NCI-H2107 treated with DMSO at 0.1 percent for 48 hours (cell line): ENCODE data around the gene ELN.

Source experiments
- DNase-seq: peaks from one replicate; lab custom pipeline; 2025; ENCODE audit not compliant: unreplicated experiment; lab: John Stamatoyannopoulos, UW

The ELN gene

GRCh38 chr7:74023092-74023536 is 4.9 kb upstream of the ELN start:
- DNase-seq, result no peak

GRCh38 chr7:74023786-74024185 is 4.2 kb upstream of the ELN start:
- no peak for DNase-seq

- DNase-seq, result no peak
Measured at GRCh38 chr7:74025146-74025545, 2.8 kb upstream of the ELN start.

- DNase-seq, result no peak
Measured at GRCh38 chr7:74025730-74026129, 2.2 kb upstream of the ELN start.

GRCh38 chr7:74026406-74026902 is 1.5 kb upstream of the ELN start:
- no peak for DNase-seq

GRCh38 chr7:74026903-74027682 is 880 bp upstream of the ELN start:
- no peak for DNase-seq

- no peak for DNase-seq
Measured at GRCh38 chr7:74028321-74028838, 407 bp downstream of the ELN start.

GRCh38 chr7:74029089-74029785 is 1.3 kb downstream of the ELN start:
- no peak for DNase-seq

GRCh38 chr7:74029991-74030415 is 2.0 kb downstream of the ELN start:
- DNase-seq, result no peak

GRCh38 chr7:74030861-74031260 is 2.9 kb downstream of the ELN start:
- no peak for DNase-seq

GRCh38 chr7:74031403-74032190 is 3.6 kb downstream of the ELN start:
- no peak for DNase-seq

GRCh38 chr7:74032191-74032490 is 4.2 kb downstream of the ELN start:
- no peak for DNase-seq

- DNase-seq, result no peak
Measured at GRCh38 chr7:74032624-74033371, 4.8 kb downstream of the ELN start.

GRCh38 chr7:74033372-74034311 is 5.7 kb downstream of the ELN start:
- no peak for DNase-seq

- DNase-seq, result no peak
Measured at GRCh38 chr7:74037609-74038008, 9.6 kb downstream of the ELN start.

GRCh38 chr7:74038194-74038961 is 10.4 kb downstream of the ELN start:
- no peak for DNase-seq

- peak; percentile 14 for DNase-seq
Measured at GRCh38 chr7:74039337-74039736, 11.4 kb downstream of the ELN start.

- DNase-seq, result no peak
Measured at GRCh38 chr7:74040101-74040790, 12.3 kb downstream of the ELN start.
